Uterus (tissue), 4 donors: Measurements from ENCODE around the gene RFX2. TPM values are rescaled to one million over a fixed set of nuclear protein-coding genes. Genes with fewer than 3 reads are reported as not detected.
"Not testable (repeated sequence)": the region's sequence is repeated elsewhere in the genome, so short reads cannot be mapped to it uniquely, and the experiment has no call there.

ENCODE experiments used
- DNase-seq, 2 donors: peaks; one replicate each; pipeline ENCODE4 v3.0.0-alpha.2; 2019 to 2020
- H3K27ac ChIP-seq, 2 donors: fragments of 200-600 bp; sonication (generic); 1 replicate in 1 of 2; 2 replicates in 1 of 2; pipeline ENCODE4 v1.5.1; 2016 to 2018
- H3K27me3 ChIP-seq, 2 donors: fragments of 200-600 bp; sonication (generic); one replicate each; pipeline ENCODE4 v1.5.1; 2018 to 2019; ENCODE audit warnings: control low read depth in 1 of 2
- H3K36me3 ChIP-seq, 2 donors: fragments of 200-600 bp; sonication (generic); one replicate each; pipeline ENCODE4 v1.5.1; 2019; ENCODE audit warnings: control low read depth in 1 of 2
- H3K4me1 ChIP-seq, 2 donors: fragments of 200-600 bp; sonication (generic); one replicate each; pipeline ENCODE4 v1.5.1; 2018 to 2019; ENCODE audit warnings: control low read depth in 1 of 2
- H3K4me3 ChIP-seq, 2 donors: fragments of 200-600 bp; sonication (generic); 1 replicate in 1 of 2; 2 replicates in 1 of 2; pipeline ENCODE4 v1.5.1; 2018 to 2019; ENCODE audit warnings: mild to moderate bottlenecking in 1 of 2
- H3K9me3 ChIP-seq, 2 donors: fragments of 200-600 bp; sonication (generic); one replicate each; pipeline ENCODE4 v1.5.1; 2019; ENCODE audit warnings: control low read depth in 1 of 2
- CTCF ChIP-seq, 4 experiments: fragments of 200-600 bp in 2 of 4; fragments of 450-650 bp in 2 of 4; sonication (generic) in 2 of 4; IDR thresholded peaks; one replicate each; pipeline ENCODE4 v1.5.1; 2016 to 2019; ENCODE audit warnings: antibody characterized with exemption in 4 of 4, mild to moderate bottlenecking in 2 of 4, moderate library complexity in 1 of 4
- POLR2A ChIP-seq, 2 donors: fragments of 450-650 bp; IDR thresholded peaks; one replicate each; pipeline ENCODE4 v1.6.1; 2016; ENCODE audit warnings: antibody characterized with exemption in 2 of 2, mild to moderate bottlenecking in 1 of 2, moderate library complexity in 1 of 2
- intact Hi-C: fragments of 100-400 bp; cut with DNase I; formaldehyde crosslinking; loops from one replicate; pipeline ENCODE4 v1.15.1; 2023; ENCODE audit warnings: low total_unique reads
- total RNA-seq, 4 donors: library from RNA; depleted of rRNA in 3 of 4; stranded (reverse); fragments of >200 nt in 3 of 4; gene quantifications; one replicate each; pipeline versions ENCODE4 v1.1.0 to v1.2.4, GENCODE V29; 2014 to 2023
- donor health status: DM: yes; HTN: yes; CAD: no.

Gene RFX2
- total RNA-seq, 4 donors from 2014 or later: 10.5 to 77.9 (median 22.8) TPM

- no peaks in the 10 kb centered on the region for H3K36me3 ChIP-seq
Measured at GRCh38 chr19:6010107-6010506, 100.2 kb downstream of the RFX2 start.

GRCh38 chr19:6007866-6008265, 102.4 kb downstream of the RFX2 start:
- no peaks in the 10 kb centered on the region for H3K9me3 ChIP-seq
- no peaks in the 10 kb centered on the region for H3K27me3 ChIP-seq
- no peak for DNase-seq
- no peaks in the 10 kb centered on the region for H3K36me3 ChIP-seq
- H3K4me3 ChIP-seq: no peak overlapping the region
- TF ChIP-seq CTCF (IDR thresholded peaks at IDR 0.05): no peak
- no peak overlapping the region for H3K27ac ChIP-seq
- no peaks in the 10 kb centered on the region for H3K4me1 ChIP-seq
- intact Hi-C loops: no loop called here

More at GRCh38 chr19:6010107-6010506, 100.2 kb downstream of the RFX2 start:
- no peak for DNase-seq
- Histone ChIP-seq H3K4me1 (no peaks in the 10 kb centered on the region), H3K4me3 (no peak overlapping the region), H3K9me3 (no peaks in the 10 kb centered on the region), H3K27ac (no peak overlapping the region), H3K27me3 (no peaks in the 10 kb centered on the region)
- TF ChIP-seq POLR2A (IDR thresholded peaks at IDR 0.05): no peak
- no peak for TF ChIP-seq CTCF (IDR thresholded peaks at IDR 0.05)
- intact Hi-C loops: no loop called here

GRCh38 chr19:6006896-6007295, 103.4 kb downstream of the RFX2 start:
- Histone ChIP-seq H3K27ac (no peak overlapping the region), H3K27me3 (no peaks in the 10 kb centered on the region), H3K36me3 (no peaks in the 10 kb centered on the region), H3K4me3 (no peak overlapping the region), H3K9me3 (no peaks in the 10 kb centered on the region), H3K4me1 (no peaks in the 10 kb centered on the region)
- DNase-seq: no peak
- TF ChIP-seq POLR2A (IDR thresholded peaks at IDR 0.05) (no peak), CTCF (IDR thresholded peaks at IDR 0.05) (no peak)
- intact Hi-C loops: no loop called here

GRCh38 chr19:6006070-6006446, 104.2 kb downstream of the RFX2 start:
- intact Hi-C loops, DNase-seq, H3K4me3 ChIP-seq, H3K36me3 ChIP-seq, H3K9me3 ChIP-seq, H3K4me1 ChIP-seq, H3K27me3 ChIP-seq, H3K27ac ChIP-seq: not testable (repeated sequence)

GRCh38 chr19:6005321-6006069, 104.8 kb downstream of the RFX2 start:
- no peaks in the 10 kb centered on the region for H3K4me1 ChIP-seq
- H3K27me3 ChIP-seq: no peaks in the 10 kb centered on the region
- no peak overlapping the region for H3K4me3 ChIP-seq
- TF ChIP-seq CTCF (IDR thresholded peaks at IDR 0.05) (no peak), POLR2A (IDR thresholded peaks at IDR 0.05) (no peak)
- no peak for DNase-seq
- H3K27ac ChIP-seq: no peak overlapping the region
- H3K9me3 ChIP-seq: no peaks in the 10 kb centered on the region
- H3K36me3 ChIP-seq: no peaks in the 10 kb centered on the region
- intact Hi-C loops: no loop called here

GRCh38 chr19:6003976-6004375, 106.3 kb downstream of the RFX2 start:
- no peak overlapping the region for H3K4me3 ChIP-seq
- intact Hi-C loops: no loop called here
- no peaks in the 10 kb centered on the region for H3K4me1 ChIP-seq
- H3K36me3 ChIP-seq: no peaks in the 10 kb centered on the region
- no peaks in the 10 kb centered on the region for H3K27me3 ChIP-seq
- TF ChIP-seq CTCF (IDR thresholded peaks at IDR 0.05) (no peak), POLR2A (IDR thresholded peaks at IDR 0.05) (no peak)
- no peak for DNase-seq
- no peaks in the 10 kb centered on the region for H3K9me3 ChIP-seq
- H3K27ac ChIP-seq: no peak overlapping the region
